GM23338 (cell line): Measurements from ENCODE around the gene HOXC9. TPM values are rescaled to one million over a fixed set of nuclear protein-coding genes. Genes with fewer than 3 reads are reported as not detected.

Source experiments
- CREB1 ChIP-seq: fragments of 250-450 bp; sonication (Bioruptor Pico); IDR thresholded peaks from 2 replicates; pipeline ENCODE4 v1.5.0; 2020; ENCODE audit warnings: low read depth, mild to moderate bottlenecking, moderate library complexity
- EZH2 ChIP-seq: fragments of 200-600 bp; sonication (generic); IDR thresholded peaks from one replicate; pipeline ENCODE4 v1.8.0; 2017; ENCODE audit warnings: antibody characterized with exemption, mild to moderate bottlenecking, low read depth; ENCODE audit not compliant: unreplicated experiment
- JUNB ChIP-seq: IDR thresholded peaks from one replicate; pipeline ENCODE4 v1.6.1; 2016; ENCODE audit warnings: antibody characterized with exemption; ENCODE audit not compliant: unreplicated experiment
- NANOG ChIP-seq: IDR thresholded peaks from 2 replicates; pipeline ENCODE4 v1.6.1; 2016; ENCODE audit warnings: antibody characterized with exemption, borderline replicate concordance
- ZNF114 ChIP-seq: fragments of 250-450 bp; sonication (Bioruptor Pico); IDR thresholded peaks from 2 replicates; pipeline ENCODE4 v1.5.0; 2020; ENCODE audit warnings: mild to moderate bottlenecking, moderate library complexity
- polyA plus RNA-seq: library from polyadenylated mRNA; unstranded; fragments of >200 nt; fragmentation: Nextera tagmentation; extraction: Ambion mirVana; gene quantifications from 2 replicates; pipeline ENCODE4 v1.2.1, GENCODE V29; 2016
- total RNA-seq: library from RNA; depleted of rRNA; stranded (reverse); fragments of >200 nt; shearing (Covaris generic); gene quantifications from 2 replicates; pipeline ENCODE4 v1.2.3, GENCODE V29; 2014
- TF ChIP-seq, protein P1 (sequence below): fragments of 250-450 bp; sonication (Bioruptor Pico); IDR thresholded peaks from 2 replicates; pipeline ENCODE4 v1.5.0; 2020; ENCODE audit warnings: mild to moderate bottlenecking, moderate library complexity
- TF ChIP-seq, protein P2 (sequence below): IDR thresholded peaks from one replicate; pipeline ENCODE4 v1.6.1; 2018; ENCODE audit warnings: antibody characterized with exemption; ENCODE audit not compliant: unreplicated experiment
- TF ChIP-seq, protein P3 (sequence below), 2 experiments: fragments of 200-600 bp in 1 of 2; sonication (generic) in 1 of 2; conservative IDR thresholded peaks; 2 replicates each; pipeline versions ENCODE4 v1.5.1 to v1.6.1; 2016 to 2017; ENCODE audit warnings: antibody characterized with exemption in 2 of 2, low read depth in 2 of 2, mild to moderate bottlenecking in 2 of 2, moderate library complexity in 1 of 2
- TF ChIP-seq, protein P4 (sequence below): IDR thresholded peaks from 2 replicates; pipeline ENCODE4 v1.6.1; 2016; ENCODE audit warnings: antibody characterized with exemption

Gene HOXC9
- total and polyA plus RNA-seq, 2 experiments from 2014 or later: not detected

DNA sequence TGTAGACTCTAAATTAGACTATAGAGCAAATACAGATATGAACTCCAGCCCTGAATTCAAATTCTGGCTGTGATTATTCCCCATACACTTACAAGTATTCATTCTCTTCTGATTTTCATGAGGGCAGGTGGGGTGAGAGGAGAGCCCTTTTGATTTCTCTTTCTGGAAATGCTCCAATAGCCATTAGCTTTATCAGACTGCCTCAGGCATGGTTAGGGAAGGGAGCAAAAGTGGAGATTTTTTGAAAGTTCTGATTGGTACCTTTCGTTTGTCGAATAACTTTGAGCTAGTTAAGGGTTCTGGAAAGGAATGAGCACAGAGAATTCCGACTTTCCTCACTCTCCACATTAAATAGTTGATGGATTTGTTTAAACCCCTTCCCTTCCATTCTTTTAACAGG, 40.7 kb downstream of the HOXC9 start (continued):
- TF ChIP-seq, protein P1, sequence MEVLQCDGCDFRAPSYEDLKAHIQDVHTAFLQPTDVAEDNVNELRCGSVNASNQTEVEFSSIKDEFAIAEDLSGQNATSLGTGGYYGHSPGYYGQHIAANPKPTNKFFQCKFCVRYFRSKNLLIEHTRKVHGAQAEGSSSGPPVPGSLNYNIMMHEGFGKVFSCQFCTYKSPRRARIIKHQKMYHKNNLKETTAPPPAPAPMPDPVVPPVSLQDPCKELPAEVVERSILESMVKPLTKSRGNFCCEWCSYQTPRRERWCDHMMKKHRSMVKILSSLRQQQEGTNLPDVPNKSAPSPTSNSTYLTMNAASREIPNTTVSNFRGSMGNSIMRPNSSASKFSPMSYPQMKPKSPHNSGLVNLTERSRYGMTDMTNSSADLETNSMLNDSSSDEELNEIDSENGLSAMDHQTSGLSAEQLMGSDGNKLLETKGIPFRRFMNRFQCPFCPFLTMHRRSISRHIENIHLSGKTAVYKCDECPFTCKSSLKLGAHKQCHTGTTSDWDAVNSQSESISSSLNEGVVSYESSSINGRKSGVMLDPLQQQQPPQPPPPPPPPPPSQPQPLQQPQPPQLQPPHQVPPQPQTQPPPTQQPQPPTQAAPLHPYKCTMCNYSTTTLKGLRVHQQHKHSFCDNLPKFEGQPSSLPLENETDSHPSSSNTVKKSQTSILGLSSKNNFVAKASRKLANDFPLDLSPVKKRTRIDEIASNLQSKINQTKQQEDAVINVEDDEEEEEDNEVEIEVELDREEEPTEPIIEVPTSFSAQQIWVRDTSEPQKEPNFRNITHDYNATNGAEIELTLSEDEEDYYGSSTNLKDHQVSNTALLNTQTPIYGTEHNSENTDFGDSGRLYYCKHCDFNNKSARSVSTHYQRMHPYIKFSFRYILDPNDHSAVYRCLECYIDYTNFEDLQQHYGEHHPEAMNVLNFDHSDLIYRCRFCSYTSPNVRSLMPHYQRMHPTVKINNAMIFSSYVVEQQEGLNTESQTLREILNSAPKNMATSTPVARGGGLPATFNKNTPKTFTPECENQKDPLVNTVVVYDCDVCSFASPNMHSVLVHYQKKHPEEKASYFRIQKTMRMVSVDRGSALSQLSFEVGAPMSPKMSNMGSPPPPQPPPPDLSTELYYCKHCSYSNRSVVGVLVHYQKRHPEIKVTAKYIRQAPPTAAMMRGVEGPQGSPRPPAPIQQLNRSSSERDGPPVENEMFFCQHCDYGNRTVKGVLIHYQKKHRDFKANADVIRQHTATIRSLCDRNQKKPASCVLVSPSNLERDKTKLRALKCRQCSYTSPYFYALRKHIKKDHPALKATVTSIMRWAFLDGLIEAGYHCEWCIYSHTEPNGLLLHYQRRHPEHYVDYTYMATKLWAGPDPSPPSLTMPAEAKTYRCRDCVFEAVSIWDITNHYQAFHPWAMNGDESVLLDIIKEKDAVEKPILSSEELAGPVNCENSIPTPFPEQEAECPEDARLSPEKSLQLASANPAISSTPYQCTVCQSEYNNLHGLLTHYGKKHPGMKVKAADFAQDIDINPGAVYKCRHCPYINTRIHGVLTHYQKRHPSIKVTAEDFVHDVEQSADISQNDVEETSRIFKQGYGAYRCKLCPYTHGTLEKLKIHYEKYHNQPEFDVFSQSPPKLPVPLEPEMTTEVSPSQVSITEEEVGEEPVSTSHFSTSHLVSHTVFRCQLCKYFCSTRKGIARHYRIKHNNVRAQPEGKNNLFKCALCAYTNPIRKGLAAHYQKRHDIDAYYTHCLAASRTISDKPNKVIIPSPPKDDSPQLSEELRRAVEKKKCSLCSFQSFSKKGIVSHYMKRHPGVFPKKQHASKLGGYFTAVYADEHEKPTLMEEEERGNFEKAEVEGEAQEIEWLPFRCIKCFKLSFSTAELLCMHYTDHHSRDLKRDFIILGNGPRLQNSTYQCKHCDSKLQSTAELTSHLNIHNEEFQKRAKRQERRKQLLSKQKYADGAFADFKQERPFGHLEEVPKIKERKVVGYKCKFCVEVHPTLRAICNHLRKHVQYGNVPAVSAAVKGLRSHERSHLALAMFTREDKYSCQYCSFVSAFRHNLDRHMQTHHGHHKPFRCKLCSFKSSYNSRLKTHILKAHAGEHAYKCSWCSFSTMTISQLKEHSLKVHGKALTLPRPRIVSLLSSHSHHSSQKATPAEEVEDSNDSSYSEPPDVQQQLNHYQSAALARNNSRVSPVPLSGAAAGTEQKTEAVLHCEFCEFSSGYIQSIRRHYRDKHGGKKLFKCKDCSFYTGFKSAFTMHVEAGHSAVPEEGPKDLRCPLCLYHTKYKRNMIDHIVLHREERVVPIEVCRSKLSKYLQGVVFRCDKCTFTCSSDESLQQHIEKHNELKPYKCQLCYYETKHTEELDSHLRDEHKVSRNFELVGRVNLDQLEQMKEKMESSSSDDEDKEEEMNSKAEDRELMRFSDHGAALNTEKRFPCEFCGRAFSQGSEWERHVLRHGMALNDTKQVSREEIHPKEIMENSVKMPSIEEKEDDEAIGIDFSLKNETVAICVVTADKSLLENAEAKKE: no peak
- TF ChIP-seq NANOG: no peak
- TF ChIP-seq, protein P2, sequence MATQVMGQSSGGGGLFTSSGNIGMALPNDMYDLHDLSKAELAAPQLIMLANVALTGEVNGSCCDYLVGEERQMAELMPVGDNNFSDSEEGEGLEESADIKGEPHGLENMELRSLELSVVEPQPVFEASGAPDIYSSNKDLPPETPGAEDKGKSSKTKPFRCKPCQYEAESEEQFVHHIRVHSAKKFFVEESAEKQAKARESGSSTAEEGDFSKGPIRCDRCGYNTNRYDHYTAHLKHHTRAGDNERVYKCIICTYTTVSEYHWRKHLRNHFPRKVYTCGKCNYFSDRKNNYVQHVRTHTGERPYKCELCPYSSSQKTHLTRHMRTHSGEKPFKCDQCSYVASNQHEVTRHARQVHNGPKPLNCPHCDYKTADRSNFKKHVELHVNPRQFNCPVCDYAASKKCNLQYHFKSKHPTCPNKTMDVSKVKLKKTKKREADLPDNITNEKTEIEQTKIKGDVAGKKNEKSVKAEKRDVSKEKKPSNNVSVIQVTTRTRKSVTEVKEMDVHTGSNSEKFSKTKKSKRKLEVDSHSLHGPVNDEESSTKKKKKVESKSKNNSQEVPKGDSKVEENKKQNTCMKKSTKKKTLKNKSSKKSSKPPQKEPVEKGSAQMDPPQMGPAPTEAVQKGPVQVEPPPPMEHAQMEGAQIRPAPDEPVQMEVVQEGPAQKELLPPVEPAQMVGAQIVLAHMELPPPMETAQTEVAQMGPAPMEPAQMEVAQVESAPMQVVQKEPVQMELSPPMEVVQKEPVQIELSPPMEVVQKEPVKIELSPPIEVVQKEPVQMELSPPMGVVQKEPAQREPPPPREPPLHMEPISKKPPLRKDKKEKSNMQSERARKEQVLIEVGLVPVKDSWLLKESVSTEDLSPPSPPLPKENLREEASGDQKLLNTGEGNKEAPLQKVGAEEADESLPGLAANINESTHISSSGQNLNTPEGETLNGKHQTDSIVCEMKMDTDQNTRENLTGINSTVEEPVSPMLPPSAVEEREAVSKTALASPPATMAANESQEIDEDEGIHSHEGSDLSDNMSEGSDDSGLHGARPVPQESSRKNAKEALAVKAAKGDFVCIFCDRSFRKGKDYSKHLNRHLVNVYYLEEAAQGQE: no peak
- TF ChIP-seq JUNB: no peak
- TF ChIP-seq, protein P3, sequence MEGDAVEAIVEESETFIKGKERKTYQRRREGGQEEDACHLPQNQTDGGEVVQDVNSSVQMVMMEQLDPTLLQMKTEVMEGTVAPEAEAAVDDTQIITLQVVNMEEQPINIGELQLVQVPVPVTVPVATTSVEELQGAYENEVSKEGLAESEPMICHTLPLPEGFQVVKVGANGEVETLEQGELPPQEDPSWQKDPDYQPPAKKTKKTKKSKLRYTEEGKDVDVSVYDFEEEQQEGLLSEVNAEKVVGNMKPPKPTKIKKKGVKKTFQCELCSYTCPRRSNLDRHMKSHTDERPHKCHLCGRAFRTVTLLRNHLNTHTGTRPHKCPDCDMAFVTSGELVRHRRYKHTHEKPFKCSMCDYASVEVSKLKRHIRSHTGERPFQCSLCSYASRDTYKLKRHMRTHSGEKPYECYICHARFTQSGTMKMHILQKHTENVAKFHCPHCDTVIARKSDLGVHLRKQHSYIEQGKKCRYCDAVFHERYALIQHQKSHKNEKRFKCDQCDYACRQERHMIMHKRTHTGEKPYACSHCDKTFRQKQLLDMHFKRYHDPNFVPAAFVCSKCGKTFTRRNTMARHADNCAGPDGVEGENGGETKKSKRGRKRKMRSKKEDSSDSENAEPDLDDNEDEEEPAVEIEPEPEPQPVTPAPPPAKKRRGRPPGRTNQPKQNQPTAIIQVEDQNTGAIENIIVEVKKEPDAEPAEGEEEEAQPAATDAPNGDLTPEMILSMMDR (conservative IDR thresholded peaks at IDR 0.05; ENCODE audit: low read depth in 2 of 2): no peak
- TF ChIP-seq CREB1: no peak
- no peak for TF ChIP-seq EZH2
- TF ChIP-seq, protein P4, sequence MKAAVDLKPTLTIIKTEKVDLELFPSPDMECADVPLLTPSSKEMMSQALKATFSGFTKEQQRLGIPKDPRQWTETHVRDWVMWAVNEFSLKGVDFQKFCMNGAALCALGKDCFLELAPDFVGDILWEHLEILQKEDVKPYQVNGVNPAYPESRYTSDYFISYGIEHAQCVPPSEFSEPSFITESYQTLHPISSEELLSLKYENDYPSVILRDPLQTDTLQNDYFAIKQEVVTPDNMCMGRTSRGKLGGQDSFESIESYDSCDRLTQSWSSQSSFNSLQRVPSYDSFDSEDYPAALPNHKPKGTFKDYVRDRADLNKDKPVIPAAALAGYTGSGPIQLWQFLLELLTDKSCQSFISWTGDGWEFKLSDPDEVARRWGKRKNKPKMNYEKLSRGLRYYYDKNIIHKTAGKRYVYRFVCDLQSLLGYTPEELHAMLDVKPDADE: no peak
- TF ChIP-seq ZNF114: no peak
